ENCODE results near the gene FBXO22. TPM values are rescaled to one million over a fixed set of nuclear protein-coding genes. Genes with fewer than 3 reads are reported as not detected.

The FBXO22 gene
- total and polyA plus RNA-seq, 2 donors (not counting 1 experiment from before 2014, with no cell fraction given), result 6.6 to 23.3 TPM

GRCh38 chr15:75916978-75917377, 13.3 kb downstream of the FBXO22 start:
- Histone ChIP-seq H3K36me3 (replicated peaks in 1 of 2; ENCODE audit: control extremely low read depth in 1 of 2, control insufficient read depth in 1 of 2, extremely low read depth in 1 of 2, insufficient read depth in 2 of 2, low read length in 1 of 2) (peaks cover 2 to 41% of the 10 kb centered on the region in 2 experiments), H3K79me2 (ENCODE audit: control insufficient read depth, insufficient read depth, low read length) (peaks cover 13% of the 10 kb centered on the region), H3K9me3 (ENCODE audit: control extremely low read depth in 1 of 3, control insufficient read depth in 2 of 3, insufficient read depth in 1 of 3, low read length in 2 of 3) (no peaks in the 10 kb centered on the region), H3K27ac (ENCODE audit: low read length in 2 of 2) (no peak overlapping the region), H3K4me1 (ENCODE audit: control insufficient read depth in 2 of 2, insufficient read depth in 2 of 2, low read length in 2 of 2) (no peaks in the 10 kb centered on the region), H3K27me3 (replicated peaks in 1 of 4; ENCODE audit: control extremely low read depth in 1 of 4, control insufficient read depth in 3 of 4, insufficient read depth in 4 of 4, low read length in 3 of 4) (no peaks in the 10 kb centered on the region), H4K20me1 (ENCODE audit: control insufficient read depth, insufficient read depth, low read length, poor library complexity, severe bottlenecking) (no peaks in the 10 kb centered on the region), H3K4me2 (replicated peaks; ENCODE audit: low read depth, low read length, poor library complexity, severe bottlenecking) (no peak overlapping the region), H3K4me3 (ENCODE audit: control extremely low read depth in 1 of 5, extremely low read depth in 1 of 5, insufficient read depth in 1 of 5, low read depth in 2 of 5, low read length in 4 of 5) (no peak overlapping the region), H2AFZ (ENCODE audit: insufficient read depth, low read depth, low read length, poor library complexity, severe bottlenecking) (no peak overlapping the region), H3K9ac (ENCODE audit: low read length) (no peak overlapping the region)
- POLR2A ChIA-PET, result no interaction called here
- Mint-ChIP-seq H3K27ac (no peak overlapping the region), H3K4me1 (no peaks in the 10 kb centered on the region), H3K9me3 (ENCODE audit: insufficient read depth) (no peaks in the 10 kb centered on the region), H3K27me3 (no peaks in the 10 kb centered on the region), H3K4me3 (no peak overlapping the region)
- no CpG with 5 or more reads among the region's 1 CpG for WGBS (ENCODE audit: insufficient coverage)
- ATAC-seq (ENCODE audit: low read depth), result no peak
- CTCF ChIA-PET, result no interaction called here
- intact Hi-C loops (cut with micrococcal nuclease), result no loop called here
- no peak for DNase-seq
- TF ChIP-seq, protein P1, sequence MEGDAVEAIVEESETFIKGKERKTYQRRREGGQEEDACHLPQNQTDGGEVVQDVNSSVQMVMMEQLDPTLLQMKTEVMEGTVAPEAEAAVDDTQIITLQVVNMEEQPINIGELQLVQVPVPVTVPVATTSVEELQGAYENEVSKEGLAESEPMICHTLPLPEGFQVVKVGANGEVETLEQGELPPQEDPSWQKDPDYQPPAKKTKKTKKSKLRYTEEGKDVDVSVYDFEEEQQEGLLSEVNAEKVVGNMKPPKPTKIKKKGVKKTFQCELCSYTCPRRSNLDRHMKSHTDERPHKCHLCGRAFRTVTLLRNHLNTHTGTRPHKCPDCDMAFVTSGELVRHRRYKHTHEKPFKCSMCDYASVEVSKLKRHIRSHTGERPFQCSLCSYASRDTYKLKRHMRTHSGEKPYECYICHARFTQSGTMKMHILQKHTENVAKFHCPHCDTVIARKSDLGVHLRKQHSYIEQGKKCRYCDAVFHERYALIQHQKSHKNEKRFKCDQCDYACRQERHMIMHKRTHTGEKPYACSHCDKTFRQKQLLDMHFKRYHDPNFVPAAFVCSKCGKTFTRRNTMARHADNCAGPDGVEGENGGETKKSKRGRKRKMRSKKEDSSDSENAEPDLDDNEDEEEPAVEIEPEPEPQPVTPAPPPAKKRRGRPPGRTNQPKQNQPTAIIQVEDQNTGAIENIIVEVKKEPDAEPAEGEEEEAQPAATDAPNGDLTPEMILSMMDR (IDR thresholded peaks at IDR 0.05), result no peak
- TF ChIP-seq EZH2 (IDR thresholded peaks at IDR 0.05; ENCODE audit: borderline replicate concordance, insufficient read depth, low read depth, low read length, poor library complexity, severe bottlenecking), result no peak

DNA sequence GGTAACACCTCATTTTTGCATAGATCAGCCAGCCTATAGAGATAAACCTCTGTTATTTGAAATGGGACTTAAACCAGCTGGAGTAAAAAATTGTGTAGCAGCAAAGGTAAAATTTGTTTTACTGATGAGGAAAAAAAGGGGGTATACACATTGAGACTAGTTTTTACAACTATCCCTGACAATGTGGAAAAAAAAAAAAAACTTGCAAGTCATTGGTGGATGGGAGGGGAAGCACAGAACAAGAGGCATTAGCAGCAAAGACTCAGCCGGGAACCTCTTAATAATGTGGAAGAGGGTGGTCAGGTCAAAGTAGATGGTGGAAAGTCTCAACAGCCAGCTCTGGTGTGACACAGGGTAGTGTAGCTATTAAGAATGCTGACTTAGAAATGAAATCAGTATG, 14.5 kb downstream of the FBXO22 start:
- no peak overlapping the region for H3K4me2 ChIP-seq (replicated peaks; ENCODE audit: low read depth, low read length, poor library complexity, severe bottlenecking)
- H3K4me1 ChIP-seq (ENCODE audit: control insufficient read depth in 2 of 2, insufficient read depth in 2 of 2, low read length in 2 of 2), result no peaks in the 10 kb centered on the region
- no peaks in the 10 kb centered on the region for H3K27me3 Mint-ChIP-seq
- H2AFZ ChIP-seq (ENCODE audit: insufficient read depth, low read depth, low read length, poor library complexity, severe bottlenecking), result no peak overlapping the region
- peaks cover 2% of the 10 kb centered on the region for H3K4me1 Mint-ChIP-seq
- TF ChIP-seq, protein P1 (IDR thresholded peaks at IDR 0.05), result no peak
- no peak for TF ChIP-seq EZH2 (IDR thresholded peaks at IDR 0.05; ENCODE audit: borderline replicate concordance, insufficient read depth, low read depth, low read length, poor library complexity, severe bottlenecking)
- intact Hi-C loops (cut with micrococcal nuclease), result no loop called here
- CTCF ChIA-PET, result no interaction called here
- POLR2A ChIA-PET, result no interaction called here
- H3K9me3 ChIP-seq (ENCODE audit: control extremely low read depth in 1 of 3, control insufficient read depth in 2 of 3, insufficient read depth in 1 of 3, low read length in 2 of 3), result no peaks in the 10 kb centered on the region
- no peak for DNase-seq
- 100% methylated on average over 1 of the region's 1 CpG for WGBS (ENCODE audit: insufficient coverage)
- no peak overlapping the region for H3K27ac ChIP-seq (ENCODE audit: low read length in 2 of 2)
- ATAC-seq (ENCODE audit: low read depth), result no peak
- no peak overlapping the region for H3K4me3 Mint-ChIP-seq
- H4K20me1 ChIP-seq (ENCODE audit: control insufficient read depth, insufficient read depth, low read length, poor library complexity, severe bottlenecking), result no peaks in the 10 kb centered on the region
- no peaks in the 10 kb centered on the region for H3K27me3 ChIP-seq (replicated peaks in 1 of 4; ENCODE audit: control extremely low read depth in 1 of 4, control insufficient read depth in 3 of 4, insufficient read depth in 4 of 4, low read length in 3 of 4)
- peaks cover 8% of the 10 kb centered on the region for H3K79me2 ChIP-seq (ENCODE audit: control insufficient read depth, insufficient read depth, low read length)
- H3K27ac Mint-ChIP-seq, result no peak overlapping the region
- peaks cover 2 to 38% of the 10 kb centered on the region in 2 experiments for H3K36me3 ChIP-seq (replicated peaks in 1 of 2; ENCODE audit: control extremely low read depth in 1 of 2, control insufficient read depth in 1 of 2, extremely low read depth in 1 of 2, insufficient read depth in 2 of 2, low read length in 1 of 2)
- H3K9ac ChIP-seq (ENCODE audit: low read length), result no peak overlapping the region
- no peaks in the 10 kb centered on the region for H3K9me3 Mint-ChIP-seq (ENCODE audit: insufficient read depth)
- no peak overlapping the region for H3K4me3 ChIP-seq (ENCODE audit: control extremely low read depth in 1 of 5, extremely low read depth in 1 of 5, insufficient read depth in 1 of 5, low read depth in 2 of 5, low read length in 4 of 5)
